Neural cell (in vitro differentiated cells): Measurements from ENCODE around the gene BBOF1. TPM values are rescaled to one million over a fixed set of nuclear protein-coding genes. Genes with fewer than 3 reads are reported as not detected.

Experiments
- H2AFZ ChIP-seq: fragments of 200-600, 300-800 bp; sonication (generic), shearing (Covaris generic); 2 replicates; pipeline ENCODE4 v1.6.0; 2014; ENCODE audit warnings: low read depth, mild to moderate bottlenecking, antibody characterized with exemption, low read length, moderate library complexity
- H3F3A ChIP-seq: fragments of 200-600 bp; shearing (Covaris generic); 2 replicates; pipeline ENCODE4 v1.6.1; 2016; ENCODE audit warnings: mild to moderate bottlenecking, moderate library complexity, mixed read lengths, antibody characterized with exemption, low read length; ENCODE audit not compliant: insufficient read depth, poor library complexity, severe bottlenecking
- H3K27ac ChIP-seq: fragments of 200-600, 300-800 bp; sonication (generic), shearing (Covaris generic); 2 replicates; pipeline ENCODE4 v1.5.1; 2014; ENCODE audit warnings: mild to moderate bottlenecking, low read length, moderate library complexity
- H3K27me3 ChIP-seq: fragments of 300-800, 200-600 bp; sonication (generic), shearing (Covaris generic); 2 replicates; pipeline ENCODE4 v1.6.0; 2014; ENCODE audit warnings: mild to moderate bottlenecking, low read depth, low read length, moderate library complexity; ENCODE audit not compliant: insufficient read depth
- H3K36me3 ChIP-seq: fragments of 300-800, 200-600 bp; sonication (generic), shearing (Covaris generic); 2 replicates; pipeline ENCODE4 v1.5.1; 2014; ENCODE audit warnings: mild to moderate bottlenecking, antibody characterized with exemption, low read length, moderate library complexity; ENCODE audit not compliant: insufficient read depth
- H3K4me2 ChIP-seq: fragments of 300-800, 200-600 bp; sonication (generic), shearing (Covaris generic); 2 replicates; pipeline ENCODE4 v1.6.0; 2014; ENCODE audit warnings: mild to moderate bottlenecking, low read length
- H3K4me3 ChIP-seq: fragments of 300-800, 200-600 bp; sonication (generic), shearing (Covaris generic); 2 replicates; pipeline ENCODE4 v1.5.1; 2014; ENCODE audit warnings: mild to moderate bottlenecking, low read length, moderate library complexity
- H3K79me2 ChIP-seq: fragments of 200-600 bp; shearing (Covaris generic); replicated peaks from 2 replicates; pipeline ENCODE4 v1.6.0; 2014; ENCODE audit warnings: mild to moderate bottlenecking, low read length, moderate library complexity; ENCODE audit not compliant: insufficient read depth
- H3K9ac ChIP-seq: fragments of 300-800, 200-600 bp; sonication (generic), shearing (Covaris generic); 2 replicates; pipeline ENCODE4 v1.6.1; 2016; ENCODE audit warnings: mild to moderate bottlenecking, low read length, mixed read lengths
- H3K9me2 ChIP-seq: fragments of 200-600 bp; shearing (Covaris generic); 2 replicates; pipeline ENCODE4 v1.6.1; 2016; ENCODE audit warnings: mild to moderate bottlenecking, low read length, mixed read lengths; ENCODE audit not compliant: insufficient read depth
- H3K9me3 ChIP-seq: fragments of 200-600, 300-800 bp; sonication (generic), shearing (Covaris generic); 2 replicates; pipeline ENCODE4 v1.6.1; 2016; ENCODE audit warnings: mild to moderate bottlenecking, mixed run types, low read length, moderate library complexity, mixed read lengths
- H4K20me1 ChIP-seq: fragments of 200-600 bp; shearing (Covaris generic); 2 replicates; pipeline ENCODE4 v1.6.1; 2016; ENCODE audit warnings: mild to moderate bottlenecking, mixed run types; ENCODE audit not compliant: insufficient read depth
- CTCF ChIP-seq: fragments of 450-650 bp; IDR thresholded peaks from 2 replicates; pipeline ENCODE4 v1.5.1; 2014; ENCODE audit warnings: antibody characterized with exemption, mild to moderate bottlenecking, moderate library complexity; ENCODE audit not compliant: poor library complexity, severe bottlenecking
- EP300 ChIP-seq: fragments of 450-650 bp; conservative IDR thresholded peaks from 2 replicates; pipeline ENCODE4 v1.6.1; 2014; ENCODE audit warnings: antibody characterized with exemption, mild to moderate bottlenecking, moderate library complexity; ENCODE audit not compliant: poor library complexity, severe bottlenecking
- EZH2 ChIP-seq: fragments of 200-600, 300-800 bp; shearing (Covaris generic), sonication (generic); IDR thresholded peaks from 2 replicates; pipeline ENCODE4 v1.6.1; 2014; ENCODE audit warnings: antibody characterized with exemption, low read length, borderline replicate concordance, mild to moderate bottlenecking; ENCODE audit not compliant: insufficient read depth, poor library complexity, severe bottlenecking
- MXI1 ChIP-seq: fragments of 450-650 bp; conservative IDR thresholded peaks from 2 replicates; pipeline ENCODE4 v1.6.1; 2014; ENCODE audit warnings: antibody characterized with exemption, mild to moderate bottlenecking; ENCODE audit not compliant: poor library complexity, severe bottlenecking
- POLR2AphosphoS5 ChIP-seq: IDR thresholded peaks from 2 replicates; pipeline ENCODE4 v1.6.1; 2012
- RAD21 ChIP-seq: fragments of 450-650 bp; conservative IDR thresholded peaks from 2 replicates; pipeline ENCODE4 v1.6.1; 2014; ENCODE audit warnings: antibody characterized with exemption, mild to moderate bottlenecking, moderate library complexity
- REST ChIP-seq: IDR thresholded peaks from 2 replicates; pipeline ENCODE4 v1.6.1; 2012; ENCODE audit warnings: borderline replicate concordance
- SMC3 ChIP-seq: fragments of 450-650 bp; conservative IDR thresholded peaks from 2 replicates; pipeline ENCODE4 v1.6.1; 2014; ENCODE audit warnings: antibody characterized with exemption, mild to moderate bottlenecking, moderate library complexity; ENCODE audit not compliant: poor library complexity
- TAF1 ChIP-seq: IDR thresholded peaks from 2 replicates; pipeline ENCODE4 v1.6.1; 2012; ENCODE audit warnings: low read depth
- polyA plus RNA-seq: library from polyadenylated mRNA; depleted of rRNA; stranded (reverse); fragments of >200 nt; gene quantifications from 2 replicates; pipeline ENCODE4 v1.2.3, GENCODE V29; 2014

Gene BBOF1
- polyA plus RNA-seq, 1 donor from 2014 or later: 51.4 TPM

- Histone ChIP-seq H3K4me3 (no peak overlapping the region), H3K9me2 (no peaks in the 10 kb centered on the region), H3K27ac (no peak overlapping the region), H3K79me2 (no peaks in the 10 kb centered on the region), H2AFZ (no peak overlapping the region), H3K9ac (no peak overlapping the region), H3K9me3 (no peaks in the 10 kb centered on the region), H3K36me3 (no peaks in the 10 kb centered on the region), H3K4me2 (no peak overlapping the region), H4K20me1 (no peaks in the 10 kb centered on the region), H3K27me3 (no peaks in the 10 kb centered on the region), H3F3A (no peaks in the 10 kb centered on the region)
- TF ChIP-seq REST (no peak), EP300 (no peak), RAD21 (no peak), MXI1 (no peak), POLR2AphosphoS5 (no peak), TAF1 (no peak), SMC3 (no peak), CTCF (no peak), EZH2 (no peak)
Measured at GRCh38 chr14:74064883-74065282, 45.7 kb downstream of the BBOF1 start.

- Histone ChIP-seq H3K4me2 (no peak overlapping the region), H3F3A (no peaks in the 10 kb centered on the region), H4K20me1 (no peaks in the 10 kb centered on the region), H2AFZ (no peak overlapping the region), H3K27ac (no peak overlapping the region), H3K9ac (no peak overlapping the region), H3K36me3 (no peaks in the 10 kb centered on the region), H3K4me3 (no peak overlapping the region), H3K9me2 (no peaks in the 10 kb centered on the region), H3K27me3 (no peaks in the 10 kb centered on the region), H3K79me2 (no peaks in the 10 kb centered on the region), H3K9me3 (no peaks in the 10 kb centered on the region)
- TF ChIP-seq POLR2AphosphoS5: no peak
- no peak for TF ChIP-seq SMC3
- no peak for TF ChIP-seq EZH2
- TF ChIP-seq MXI1: no peak
- no peak for TF ChIP-seq TAF1
- TF ChIP-seq CTCF: no peak
- TF ChIP-seq EP300: no peak
- TF ChIP-seq RAD21: no peak
- TF ChIP-seq REST: no peak
Measured at GRCh38 chr14:74065746-74066575, 46.8 kb downstream of the BBOF1 start.
